Fibroblast of peridontal ligament (primary cell): Measurements from ENCODE around the gene OR51A4.
A peak's percentile ranks its signal among the peaks of the same experiment; 100 is the strongest.
"Not testable (repeated sequence)": the region's sequence is repeated elsewhere in the genome, so short reads cannot be mapped to it uniquely, and the experiment has no call there.

ENCODE experiments used
- DNase-seq: peaks from one replicate; pipeline ENCODE4 v3.0.0-alpha.2; 2010; ENCODE audit errors: extremely low read depth

Gene OR51A4, protein sequence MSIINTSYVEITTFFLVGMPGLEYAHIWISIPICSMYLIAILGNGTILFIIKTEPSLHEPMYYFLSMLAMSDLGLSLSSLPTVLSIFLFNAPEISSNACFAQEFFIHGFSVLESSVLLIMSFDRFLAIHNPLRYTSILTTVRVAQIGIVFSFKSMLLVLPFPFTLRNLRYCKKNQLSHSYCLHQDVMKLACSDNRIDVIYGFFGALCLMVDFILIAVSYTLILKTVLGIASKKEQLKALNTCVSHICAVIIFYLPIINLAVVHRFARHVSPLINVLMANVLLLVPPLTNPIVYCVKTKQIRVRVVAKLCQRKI

DNA sequence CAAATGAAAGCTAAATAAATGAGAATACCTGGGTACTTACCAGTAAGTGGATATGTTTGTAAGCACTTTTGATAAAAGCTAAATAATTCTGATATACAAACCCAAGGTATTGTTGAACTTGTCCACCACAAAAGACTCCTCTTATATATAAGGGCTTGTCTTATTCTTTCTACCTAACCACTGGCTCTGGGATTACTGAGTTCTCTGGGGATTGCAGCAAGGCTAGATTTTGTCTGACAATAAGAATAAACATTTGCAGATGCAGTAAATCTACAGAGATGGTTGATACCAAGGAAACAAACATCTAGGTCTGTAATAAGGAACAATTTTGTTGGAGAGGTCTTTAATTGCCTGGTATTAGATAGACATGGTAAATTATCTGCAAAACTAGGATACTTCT lies at the start of gene OR51A4:
Gene OR51A4, minus strand, starts transcription at position 101 of the 400 bp plus-strand sequence. CDS start 505 bp downstream, outside the sequence.
- no peak for DNase-seq

DNA sequence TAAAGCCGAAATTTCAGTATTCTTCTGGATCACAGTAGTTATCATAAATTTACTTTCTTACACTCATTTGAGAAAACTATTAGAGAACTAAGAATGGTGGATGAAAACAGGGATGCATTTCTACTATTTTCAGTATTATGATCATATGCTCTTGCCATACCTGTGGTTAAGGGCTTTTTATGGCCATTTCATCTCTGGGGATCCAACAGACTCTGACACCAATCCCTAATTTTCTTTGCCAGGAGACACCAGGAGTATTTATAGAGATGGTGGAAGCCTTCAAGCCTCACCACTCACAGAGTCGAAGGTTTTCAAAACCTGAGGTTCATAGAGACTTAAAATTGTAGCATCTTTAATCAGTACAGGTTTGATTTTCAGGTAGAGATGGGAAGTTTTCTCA lies 47.1 kb upstream of the OR51A4 start, which contains the start of gene OR51L1:
Gene OR51L1, plus strand, starts transcription at position 301 of the 400 bp plus-strand sequence. CDS start 4,132 bp downstream, outside the sequence.
- no peak for DNase-seq

DNA sequence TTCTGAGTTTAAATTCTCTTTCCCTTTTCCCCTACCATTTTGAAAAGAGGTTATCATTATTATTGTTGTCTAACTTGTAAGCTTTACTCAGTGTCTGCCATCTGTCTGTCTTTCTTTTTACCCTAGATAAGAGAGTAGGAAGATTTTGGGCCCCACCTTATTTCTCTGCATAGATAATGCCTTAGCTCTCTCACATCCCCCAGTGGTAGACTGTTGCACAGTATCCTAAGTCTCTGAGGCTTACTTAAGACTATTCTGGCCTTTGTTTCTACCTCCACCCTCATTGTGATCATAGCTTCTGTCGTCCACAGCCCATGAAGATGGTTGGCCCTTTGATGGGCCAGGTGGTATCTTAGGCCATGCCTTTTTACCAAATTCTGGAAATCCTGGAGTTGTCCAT lies 43.7 kb upstream of the OR51A4 start:
- DNase-seq, result peak; percentile 29

DNA sequence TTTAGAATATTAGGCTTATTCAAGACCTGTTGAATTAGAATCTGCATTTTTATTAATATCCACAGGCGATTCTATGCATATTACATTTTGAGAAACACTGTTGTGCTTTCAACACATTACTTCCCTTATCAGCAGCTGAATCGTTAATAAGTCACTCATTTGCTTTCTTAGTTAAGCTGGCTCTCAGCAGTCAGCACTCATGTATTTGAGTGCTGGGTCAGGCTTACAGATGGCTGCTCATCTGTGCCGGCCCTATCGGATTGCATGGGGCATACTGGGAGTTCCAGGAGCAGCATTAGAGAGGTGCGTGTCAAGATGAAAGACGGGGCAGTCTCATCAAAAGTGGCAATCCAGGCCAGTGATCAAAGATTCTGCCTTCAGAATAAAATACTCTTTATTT lies 36.4 kb upstream of the OR51A4 start:
- DNase-seq, result no peak

DNA sequence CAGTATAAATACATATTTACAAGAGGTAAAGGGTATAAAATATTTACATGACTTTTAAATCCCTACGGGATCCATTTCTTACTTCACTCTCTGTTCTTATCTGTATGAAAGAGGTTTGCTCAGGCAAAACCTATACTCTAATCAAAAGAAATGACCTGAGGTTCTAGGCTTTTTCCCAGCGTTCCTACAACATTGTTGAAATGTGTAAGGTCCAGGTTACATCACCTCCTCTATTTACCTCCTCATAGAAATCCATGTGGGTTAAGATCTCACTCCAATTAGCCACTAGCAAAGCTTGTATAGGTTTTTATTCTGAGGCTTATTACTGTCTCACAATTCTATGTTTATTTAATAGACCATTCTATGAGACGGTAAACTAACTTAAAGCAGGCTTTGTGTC lies 35.3 kb upstream of the OR51A4 start:
- DNase-seq, result no peak

DNA sequence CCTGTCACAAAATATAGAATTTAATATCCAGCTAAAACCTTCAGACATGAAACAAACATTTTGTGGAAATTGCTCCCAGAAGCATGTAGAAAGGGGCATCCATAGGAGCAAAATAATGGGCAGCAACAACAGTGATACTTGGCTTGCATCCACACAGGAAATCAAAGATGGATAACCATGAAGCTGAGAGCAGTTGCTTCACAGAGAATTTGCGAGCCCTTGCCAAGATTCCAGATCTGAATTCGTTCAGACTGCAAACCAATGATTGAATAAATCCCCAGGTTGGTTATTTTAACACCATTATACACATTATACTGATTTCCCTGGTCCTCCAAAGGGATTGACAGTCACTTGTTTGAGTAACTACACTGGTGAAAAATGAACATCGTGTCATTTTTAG lies 31.6 kb upstream of the OR51A4 start:
- DNase-seq, result no peak

DNA sequence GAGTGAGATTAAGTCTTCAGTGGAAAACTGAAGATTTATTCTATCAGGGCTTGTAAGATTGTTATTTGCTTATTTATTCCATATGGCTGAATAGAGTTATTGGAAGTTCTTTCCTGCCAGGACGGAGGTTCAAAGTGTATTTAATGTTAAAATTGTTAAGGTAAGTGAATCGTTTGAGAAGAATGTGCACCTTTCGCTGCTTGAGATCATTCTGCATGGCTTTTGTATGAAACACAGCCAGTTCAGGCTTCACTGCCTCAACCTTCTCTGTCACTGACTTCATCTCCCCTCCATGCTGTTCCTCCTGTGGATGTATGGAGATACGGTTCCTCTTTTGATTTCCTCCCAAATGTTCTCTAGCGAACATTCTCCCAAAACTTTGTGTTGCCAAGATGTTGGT lies 28.0 kb upstream of the OR51A4 start:
- DNase-seq, result no peak

DNA sequence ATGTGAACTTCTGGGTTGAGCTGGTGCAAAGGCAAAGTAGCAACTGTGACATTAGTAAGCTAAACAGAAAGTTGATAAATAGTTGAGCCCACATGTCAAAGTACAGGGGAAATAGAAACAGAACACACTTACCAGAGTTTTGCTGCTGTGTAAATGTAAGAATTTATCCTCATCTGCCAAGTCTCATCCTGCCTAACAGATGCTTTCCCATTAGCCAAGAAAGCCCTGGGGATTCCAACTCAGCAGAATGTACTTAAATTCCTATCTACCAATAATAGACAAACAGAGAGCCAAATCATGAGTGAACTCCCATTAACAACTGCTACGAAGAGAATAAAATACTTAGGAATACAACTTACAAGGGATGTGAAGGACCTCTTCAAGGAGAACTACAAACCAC lies 15.4 kb upstream of the OR51A4 start:
- DNase-seq, result peak; percentile 0

DNA sequence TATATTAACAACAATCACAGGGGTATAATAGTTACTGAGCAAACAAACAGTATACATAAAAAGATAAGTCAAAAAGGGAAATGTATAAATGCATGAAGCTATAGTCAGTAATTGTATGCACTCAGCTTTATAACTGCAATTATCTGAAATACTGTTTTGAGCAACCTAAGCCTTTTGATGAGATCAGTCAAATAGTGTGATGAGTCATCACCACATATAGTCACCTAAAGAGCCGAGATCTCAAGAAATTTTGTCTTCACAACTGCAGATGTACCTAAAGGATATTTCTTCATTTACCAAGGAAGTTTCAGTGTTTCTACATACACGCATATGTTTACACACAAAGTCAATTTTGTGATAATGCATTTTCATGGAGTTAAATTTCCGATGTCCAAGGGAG lies 13.5 kb upstream of the OR51A4 start:
- DNase-seq, result no peak

DNA sequence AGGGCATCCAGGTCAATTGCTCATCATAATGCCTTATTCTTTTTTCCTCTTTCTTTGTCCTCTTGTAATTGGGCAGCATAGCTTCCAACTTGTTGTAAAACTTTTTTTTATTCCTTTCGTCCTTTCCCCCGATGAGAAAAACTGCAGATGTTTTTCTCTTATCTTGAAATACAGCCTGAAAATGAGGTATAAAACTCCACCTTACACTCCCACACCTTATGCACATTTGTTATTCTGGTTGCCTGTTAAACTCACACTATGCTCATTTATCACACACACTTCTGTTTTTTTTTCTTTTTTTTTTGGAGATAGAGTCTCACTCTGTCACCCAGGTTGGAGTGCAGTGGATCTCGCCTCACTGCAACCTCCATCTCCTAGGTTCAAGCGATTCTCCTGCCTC lies 10.0 kb upstream of the OR51A4 start:
- DNase-seq, result no peak

DNA sequence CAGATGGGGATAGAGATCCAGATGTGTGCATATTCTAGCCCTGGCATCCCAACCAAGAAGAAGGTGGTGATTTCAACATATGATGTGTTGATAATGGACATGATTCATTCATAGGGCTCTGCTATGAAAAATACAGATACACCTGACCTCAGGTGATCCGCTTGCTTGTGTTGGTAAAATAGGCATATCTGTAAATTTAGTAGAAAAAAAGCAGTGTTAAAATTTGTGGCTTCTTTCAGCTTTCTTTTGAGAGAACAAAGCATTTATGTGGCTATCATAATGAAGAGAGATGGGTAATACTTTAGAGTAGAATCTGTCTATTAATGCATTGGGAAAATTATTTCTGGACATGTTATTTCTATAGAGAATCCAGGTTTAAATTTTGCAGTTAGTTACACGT lies 8.2 kb upstream of the OR51A4 start, which contains the start of gene OR51A2:
Gene OR51A2, minus strand, starts transcription at position 101 of the 400 bp plus-strand sequence. Its CDS starts 0 bp downstream, at position 101.
- DNase-seq, result not testable (repeated sequence)

DNA sequence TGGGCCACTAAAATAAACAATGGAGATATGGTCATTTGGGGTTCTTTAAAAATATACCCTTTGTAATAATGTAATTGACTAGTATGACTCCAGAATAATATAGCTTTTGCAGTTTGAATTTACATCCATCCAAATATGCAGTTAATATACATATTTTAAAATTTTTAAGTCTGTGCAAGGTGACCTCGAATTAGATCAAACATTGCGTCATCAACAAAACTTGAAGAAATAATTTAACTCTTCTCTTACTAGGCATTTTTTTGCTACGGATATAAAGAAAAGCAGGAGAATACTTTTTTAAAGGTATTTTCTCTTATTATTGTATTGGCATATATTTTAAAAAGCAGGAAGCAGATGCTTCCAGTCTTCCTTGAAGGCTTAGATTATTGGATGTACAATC lies 10.7 kb downstream of the OR51A4 start:
- no peak for DNase-seq

DNA sequence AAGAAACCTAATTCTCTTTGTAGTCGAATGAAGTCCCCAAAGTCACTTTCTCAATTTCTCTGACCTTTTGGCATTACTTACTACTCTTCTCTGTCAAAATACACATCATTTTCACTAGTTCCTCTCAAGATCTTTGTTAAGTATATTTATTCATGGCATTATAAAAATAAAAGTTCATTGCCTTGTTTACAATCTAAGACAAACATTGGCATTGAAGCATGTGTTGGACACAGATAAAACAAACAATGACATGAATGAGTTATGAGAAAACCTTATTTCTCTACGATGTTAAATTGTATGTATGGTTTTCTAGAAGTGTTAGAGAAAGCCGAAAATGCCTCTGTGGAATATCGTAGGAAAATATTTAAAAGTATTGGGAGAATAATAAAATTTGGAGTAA lies 14.7 kb downstream of the OR51A4 start:
- no peak for DNase-seq

DNA sequence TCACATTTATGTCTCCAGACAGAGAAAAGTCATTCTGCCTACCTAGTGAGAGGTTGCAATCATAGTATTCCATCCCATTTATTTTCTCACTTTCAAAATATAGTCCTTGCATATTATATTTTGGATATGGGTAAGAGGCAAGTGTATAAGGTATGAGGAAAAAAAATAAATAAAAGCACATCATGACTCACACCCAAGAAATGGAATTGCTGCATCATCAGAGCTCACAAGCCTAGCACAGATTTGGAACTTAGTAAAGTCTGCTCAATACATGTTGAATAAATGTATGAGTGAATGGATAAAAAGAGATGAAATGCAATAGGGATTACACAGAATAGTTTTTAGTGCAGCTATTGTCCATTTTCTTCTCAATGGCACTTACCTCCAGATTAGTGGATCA lies 20.8 kb downstream of the OR51A4 start:
- peak; percentile 31 for DNase-seq

DNA sequence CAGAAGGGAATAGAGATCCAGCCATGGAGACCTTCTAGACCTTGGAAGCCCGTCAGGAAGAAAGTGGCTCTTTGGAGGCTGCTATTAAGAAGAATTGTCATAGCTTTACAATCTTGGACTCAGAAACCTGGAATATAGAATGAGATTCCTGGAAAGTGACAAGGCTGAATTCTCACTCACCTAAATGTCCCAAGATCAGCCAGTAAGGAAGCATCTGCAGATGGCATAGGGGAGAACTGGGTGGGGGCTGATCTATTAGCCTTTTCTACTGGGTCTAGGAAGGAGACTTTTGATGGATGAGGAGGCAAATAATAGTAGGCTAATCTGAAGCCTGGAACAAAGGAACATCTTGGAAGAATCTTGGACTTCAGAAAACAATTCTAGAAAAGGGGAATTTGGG lies 23.2 kb downstream of the OR51A4 start, which contains the start of gene OR51G1:
Gene OR51G1, minus strand, starts transcription at position 101 of the 400 bp plus-strand sequence. Its CDS starts 0 bp downstream, at position 101.
- DNase-seq, result no peak

DNA sequence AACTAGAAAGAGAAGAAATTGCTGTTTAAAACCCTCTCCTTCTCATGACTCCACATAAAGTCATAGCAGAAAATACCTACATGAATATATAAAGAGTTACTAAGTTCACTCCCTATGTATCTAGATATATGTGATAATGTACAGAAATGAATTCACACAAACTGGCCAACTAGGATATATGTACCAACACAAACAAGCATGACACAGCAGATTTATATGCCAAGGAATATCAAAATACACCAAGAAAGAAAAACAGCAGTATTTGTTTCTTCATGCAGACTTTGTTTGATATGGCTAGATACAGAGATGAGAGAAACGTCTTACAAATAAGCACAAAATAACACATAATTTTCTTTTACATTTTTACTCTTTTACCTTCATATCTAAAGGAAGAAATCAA lies 25.1 kb downstream of the OR51A4 start:
- no peak for DNase-seq

DNA sequence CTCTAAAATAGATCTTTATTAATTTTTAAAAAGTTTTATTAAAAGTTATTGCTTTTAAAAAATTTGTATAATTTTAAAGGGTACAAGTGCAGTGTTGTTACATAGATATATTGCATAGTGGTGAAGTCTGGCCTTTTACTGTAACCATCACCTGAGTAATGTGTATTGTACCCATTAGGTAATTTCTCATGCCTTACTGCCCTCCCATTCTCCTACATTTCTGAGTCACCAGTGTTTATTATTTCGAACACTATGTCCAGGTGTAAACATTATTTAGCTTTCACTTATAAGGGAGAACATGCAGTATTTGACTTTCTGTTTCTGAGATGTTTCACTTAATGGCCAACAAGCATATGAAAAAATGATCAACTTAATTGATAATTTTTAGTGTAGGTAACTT lies 25.6 kb downstream of the OR51A4 start:
- no peak for DNase-seq

DNA sequence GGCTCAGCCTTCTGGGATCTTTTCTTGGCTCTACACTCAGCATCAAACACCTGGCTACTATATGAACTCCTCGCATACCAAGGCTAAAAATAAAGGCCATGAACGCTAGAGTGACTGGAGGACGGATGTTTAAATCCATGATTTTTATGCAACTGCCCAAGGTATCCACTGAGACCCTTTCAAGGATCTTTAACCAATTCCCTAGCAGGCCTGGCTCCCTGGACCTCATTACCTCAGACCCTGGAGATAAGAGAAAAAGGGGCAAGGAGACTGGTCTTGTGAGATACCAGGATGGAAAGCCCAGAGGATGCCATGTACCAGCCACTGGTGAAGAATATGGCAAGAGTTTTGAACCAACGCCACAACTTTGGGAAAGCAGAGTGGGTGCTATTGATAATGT lies 28.2 kb downstream of the OR51A4 start, which contains the start of gene OR51G2:
Gene OR51G2, minus strand, starts transcription at position 101 of the 400 bp plus-strand sequence. CDS start 3,687 bp downstream, outside the sequence.
- DNase-seq, result no peak

DNA sequence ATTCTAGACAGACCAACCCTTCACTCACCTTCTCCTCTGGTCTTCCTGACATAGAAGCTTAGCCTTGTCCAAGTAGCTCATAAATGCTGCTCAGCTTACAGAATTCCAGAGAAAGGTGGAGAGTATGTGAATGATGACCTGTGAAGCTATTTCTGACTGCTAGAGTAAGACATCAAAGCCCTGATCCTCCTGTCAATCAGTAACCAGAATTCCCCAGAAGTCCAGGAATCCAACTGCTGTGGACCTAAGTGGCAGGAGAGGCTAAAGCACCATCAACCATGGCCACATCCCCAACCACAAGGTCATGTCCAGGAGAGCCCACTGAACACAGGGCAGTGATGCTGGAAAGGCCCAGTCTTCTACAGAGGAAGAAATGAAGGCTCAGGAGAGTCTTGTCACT lies 30.8 kb downstream of the OR51A4 start:
- DNase-seq, result no peak

DNA sequence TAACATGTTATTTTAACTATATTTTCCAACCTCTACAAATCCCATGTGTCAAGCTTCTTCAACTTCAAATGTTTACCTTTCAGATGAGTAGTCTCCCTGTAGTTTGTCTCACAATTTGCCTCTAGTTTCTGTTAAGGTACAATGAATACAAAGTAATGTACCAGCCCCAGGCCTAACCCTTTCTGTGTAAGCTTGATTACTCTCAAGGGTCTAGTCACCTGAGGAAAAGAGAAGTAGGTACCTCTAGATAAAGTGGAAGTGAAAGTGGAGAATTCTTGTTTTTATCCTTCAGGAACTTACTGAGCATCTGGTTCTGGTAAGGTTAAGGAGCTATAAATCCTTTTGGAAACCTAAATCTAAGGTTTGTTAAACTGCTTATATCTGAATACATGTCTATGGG lies 43.9 kb downstream of the OR51A4 start, which contains the start of gene OR51A7:
Gene OR51A7, plus strand, starts transcription at position 300 of the 400 bp plus-strand sequence. CDS start 3,587 bp downstream, outside the sequence.
- DNase-seq, result no peak
